ENCODE data around the gene C1QTNF6.
"Not testable (repeated sequence)": the region's sequence is repeated elsewhere in the genome, so short reads cannot be mapped to it uniquely, and the experiment has no call there.

C1QTNF6 gene

GRCh38 chr22:37176464-37177061 is 11.5 kb downstream of the C1QTNF6 start:
- no peak for DNase-seq (ENCODE audit: low read depth in 2 of 2)

- DNase-seq (ENCODE audit: low read depth in 2 of 2): no peak
These were observed 12.4 kb downstream of the C1QTNF6 start for GRCh38 chr22:37175414-37176281.

- DNase-seq (ENCODE audit: low read depth in 2 of 2): no peak
These were observed 13.1 kb downstream of the C1QTNF6 start for GRCh38 chr22:37174964-37175363.

GRCh38 chr22:37173709-37174108 is 14.3 kb downstream of the C1QTNF6 start:
- no peak for DNase-seq (ENCODE audit: low read depth in 2 of 2)

GRCh38 chr22:37172266-37173245 is 15.5 kb downstream of the C1QTNF6 start:
- DNase-seq (ENCODE audit: low read depth in 2 of 2): no peak

GRCh38 chr22:37171662-37172061 is 16.4 kb downstream of the C1QTNF6 start:
- DNase-seq (ENCODE audit: low read depth in 2 of 2): no peak

GRCh38 chr22:37170689-37171405 is 17.2 kb downstream of the C1QTNF6 start:
- DNase-seq (ENCODE audit: low read depth in 2 of 2): not testable (repeated sequence)

- no peak for DNase-seq (ENCODE audit: low read depth in 2 of 2)
These were observed 17.9 kb downstream of the C1QTNF6 start for GRCh38 chr22:37169947-37170688.

GRCh38 chr22:37169406-37169805 is 18.6 kb downstream of the C1QTNF6 start:
- no peak for DNase-seq (ENCODE audit: low read depth in 2 of 2)

GRCh38 chr22:37167981-37168647 is 19.9 kb downstream of the C1QTNF6 start:
- DNase-seq (ENCODE audit: low read depth in 2 of 2): no peak

GRCh38 chr22:37167176-37167980 is 20.7 kb downstream of the C1QTNF6 start:
- no peak for DNase-seq (ENCODE audit: low read depth in 2 of 2)

- peak; percentile 74 to 75 for DNase-seq (ENCODE audit: low read depth in 2 of 2)
These were observed 21.4 kb downstream of the C1QTNF6 start for GRCh38 chr22:37166675-37167066.

- no peak for DNase-seq (ENCODE audit: low read depth in 2 of 2)
These were observed 21.9 kb downstream of the C1QTNF6 start for GRCh38 chr22:37165940-37166674.

GRCh38 chr22:37165066-37165465 is 23.0 kb downstream of the C1QTNF6 start:
- no peak for DNase-seq (ENCODE audit: low read depth in 2 of 2)

- no peak for DNase-seq (ENCODE audit: low read depth in 2 of 2)
These were observed 23.6 kb downstream of the C1QTNF6 start for GRCh38 chr22:37164505-37164887.

- DNase-seq (ENCODE audit: low read depth in 2 of 2): peak; percentile 80 to 86
These were observed 24.2 kb downstream of the C1QTNF6 start for GRCh38 chr22:37163575-37164504.

- no peak for DNase-seq (ENCODE audit: low read depth in 2 of 2)
These were observed 25.0 kb downstream of the C1QTNF6 start for GRCh38 chr22:37163096-37163489.

Data from stimulated activated CD8-positive, alpha-beta memory T cell treated with anti-CD3 and anti-CD28 coated beads, Interleukin-15, amount 100 ng/mL, for 48 hours (primary cell).